ENCODE data around the gene MRPS33.

Gene MRPS33

GRCh38 chr7:141024668-141025067 is 9.9 kb upstream of the MRPS33 start:
- in situ Hi-C loops (cut with MboI; ENCODE audit: low pct_unique_long_range_greater_than_20kb, low sequenced_read_pairs, unreplicated experiment), result no loop called here
- no peak for TF ChIP-seq CTCF (IDR thresholded peaks at IDR 0.05; ENCODE audit: extremely low read depth, insufficient read depth, missing control alignments)
- no peak for DNase-seq (ENCODE audit: low spot score)

- no peak for TF ChIP-seq CTCF (IDR thresholded peaks at IDR 0.05; ENCODE audit: extremely low read depth, insufficient read depth, missing control alignments)
- in situ Hi-C loops (cut with MboI; ENCODE audit: low pct_unique_long_range_greater_than_20kb, low sequenced_read_pairs, unreplicated experiment), result no loop called here
- DNase-seq (ENCODE audit: low spot score), result no peak
Measured at GRCh38 chr7:141023295-141023694, 8.5 kb upstream of the MRPS33 start.

- TF ChIP-seq CTCF (IDR thresholded peaks at IDR 0.05; ENCODE audit: extremely low read depth, insufficient read depth, missing control alignments), result no peak
- no peak for DNase-seq (ENCODE audit: low spot score)
- in situ Hi-C loops (cut with MboI; ENCODE audit: low pct_unique_long_range_greater_than_20kb, low sequenced_read_pairs, unreplicated experiment), result no loop called here
Measured at GRCh38 chr7:141017555-141017954, 2.8 kb upstream of the MRPS33 start.

- in situ Hi-C loops (cut with MboI; ENCODE audit: low pct_unique_long_range_greater_than_20kb, low sequenced_read_pairs, unreplicated experiment), result no loop called here
- no peak for TF ChIP-seq CTCF (IDR thresholded peaks at IDR 0.05; ENCODE audit: extremely low read depth, insufficient read depth, missing control alignments)
- DNase-seq (ENCODE audit: low spot score), result no peak
Measured at GRCh38 chr7:141016349-141016748, 1.6 kb upstream of the MRPS33 start.

GRCh38 chr7:141014125-141014523 is 628 bp downstream of the MRPS33 start:
- no peak for TF ChIP-seq CTCF (IDR thresholded peaks at IDR 0.05; ENCODE audit: extremely low read depth, insufficient read depth, missing control alignments)
- no peak for DNase-seq (ENCODE audit: low spot score)
- in situ Hi-C loops (cut with MboI; ENCODE audit: low pct_unique_long_range_greater_than_20kb, low sequenced_read_pairs, unreplicated experiment), result no loop called here

DNA sequence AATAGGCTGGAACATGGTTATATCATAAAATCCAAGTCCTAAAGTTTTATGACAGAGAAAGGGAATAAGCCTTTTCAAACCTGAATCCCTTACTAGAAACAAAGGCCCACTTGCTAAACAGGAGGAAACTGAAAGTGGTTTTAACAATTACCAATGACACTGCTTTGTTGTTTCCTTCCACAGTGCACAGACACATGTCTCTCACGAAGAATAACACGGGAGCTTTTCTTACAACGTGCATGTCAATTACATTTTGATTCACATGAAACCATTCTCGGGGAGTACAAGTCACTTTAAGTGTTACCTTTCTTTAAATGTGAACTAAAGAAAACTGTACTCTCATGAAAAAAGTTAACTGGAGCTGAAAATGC is 1.4 kb downstream of the MRPS33 start:
- in situ Hi-C loops (cut with MboI; ENCODE audit: low pct_unique_long_range_greater_than_20kb, low sequenced_read_pairs, unreplicated experiment), result no loop called here
- no peak for TF ChIP-seq CTCF (IDR thresholded peaks at IDR 0.05; ENCODE audit: extremely low read depth, insufficient read depth, missing control alignments)
- DNase-seq (ENCODE audit: low spot score), result no peak

All from GM13977 (cell line).